ENCODE measurements around the gene CNN2. TPM values are rescaled to one million over a fixed set of nuclear protein-coding genes. Genes with fewer than 3 reads are reported as not detected.

Gene CNN2
- total and polyA plus RNA-seq, 9 of the 15 experiments (the other 6 are each of a cell fraction or from before 2014, with no cell fraction given): 12.1 to 174 (median 52.7) TPM

- TF ChIP-seq E2F6 (IDR thresholded peaks at IDR 0.05; ENCODE audit: borderline replicate concordance in 1 of 2, extremely low read depth in 1 of 2, insufficient read depth in 1 of 2, insufficient read length in 1 of 2, low read depth in 1 of 2, low read length in 1 of 2, poor library complexity in 1 of 2, severe bottlenecking in 1 of 2): peak in 1 of 2 experiments; percentile 9
- TF ChIP-seq KAT8 (IDR thresholded peaks at IDR 0.05; ENCODE audit: low read depth): no peak
- TF ChIP-seq, protein P1, sequence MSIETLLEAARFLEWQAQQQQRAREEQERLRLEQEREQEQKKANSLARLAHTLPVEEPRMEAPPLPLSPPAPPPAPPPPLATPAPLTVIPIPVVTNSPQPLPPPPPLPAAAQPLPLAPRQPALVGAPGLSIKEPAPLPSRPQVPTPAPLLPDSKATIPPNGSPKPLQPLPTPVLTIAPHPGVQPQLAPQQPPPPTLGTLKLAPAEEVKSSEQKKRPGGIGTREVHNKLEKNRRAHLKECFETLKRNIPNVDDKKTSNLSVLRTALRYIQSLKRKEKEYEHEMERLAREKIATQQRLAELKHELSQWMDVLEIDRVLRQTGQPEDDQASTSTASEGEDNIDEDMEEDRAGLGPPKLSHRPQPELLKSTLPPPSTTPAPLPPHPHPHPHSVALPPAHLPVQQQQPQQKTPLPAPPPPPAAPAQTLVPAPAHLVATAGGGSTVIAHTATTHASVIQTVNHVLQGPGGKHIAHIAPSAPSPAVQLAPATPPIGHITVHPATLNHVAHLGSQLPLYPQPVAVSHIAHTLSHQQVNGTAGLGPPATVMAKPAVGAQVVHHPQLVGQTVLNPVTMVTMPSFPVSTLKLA (conservative IDR thresholded peaks at IDR 0.05): 0 out of 4 replicates have a peak, but pooled peaks of 1 of the 2 experiments have one; percentile 11
- no peak for TF ChIP-seq GTF2B (IDR thresholded peaks at IDR 0.05; ENCODE audit: extremely low read depth, insufficient read length)
Observed at GRCh38 chr19:1067341-1067957, 41.0 kb downstream of the CNN2 start (continued).
